ENCODE results near the gene SMARCC2.

DNA sequence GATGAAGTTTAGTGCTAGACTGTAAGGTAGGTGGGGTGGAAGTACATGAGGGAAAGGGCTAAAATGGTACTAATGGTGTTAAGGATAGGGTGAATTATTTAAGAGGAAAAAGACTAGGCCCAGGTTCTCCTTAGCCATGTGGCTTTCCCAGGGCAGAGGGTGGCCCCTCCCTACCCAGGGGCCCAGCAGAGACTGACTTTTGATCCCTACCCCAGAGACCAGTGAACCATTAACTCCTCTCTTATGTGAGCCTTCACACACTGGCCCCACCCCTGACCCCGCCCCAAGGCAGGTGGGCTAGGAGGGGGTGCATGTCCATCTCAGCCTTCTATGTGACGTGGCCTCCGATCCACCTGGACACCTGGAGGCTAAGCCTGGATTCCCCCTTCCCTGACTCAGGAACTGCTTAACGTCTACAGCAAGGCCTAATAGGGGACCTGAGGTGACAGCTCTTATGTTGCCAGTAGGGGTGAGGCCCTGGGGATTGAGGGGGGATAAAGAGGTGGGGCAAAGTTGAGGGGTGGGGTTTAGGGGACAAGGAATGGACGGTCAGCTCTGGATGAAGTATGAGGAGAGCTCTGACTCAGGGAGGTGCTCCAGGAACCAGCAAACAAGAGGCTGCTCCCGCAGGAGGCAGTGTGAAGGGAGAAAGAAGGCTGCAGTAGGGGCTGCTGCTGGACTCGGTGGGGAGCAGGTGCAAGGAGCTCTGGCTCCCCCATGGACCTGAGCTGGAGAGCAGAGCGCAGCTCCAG is 41.3 kb upstream of the SMARCC2 start:
- TF ChIP-seq CTCF (IDR thresholded peaks at IDR 0.05 in 2 of 3, conservative IDR thresholded peaks at IDR 0.05 in 1 of 3; ENCODE audit: borderline replicate concordance in 1 of 3, insufficient read depth in 1 of 3, low read depth in 2 of 3, low read length in 2 of 3) = no peak
- no peak for TF ChIP-seq CBX3 (IDR thresholded peaks at IDR 0.05; ENCODE audit: low read depth)
- TF ChIP-seq SIN3A (IDR thresholded peaks at IDR 0.05; ENCODE audit: low read depth) = no peak
- no peak for TF ChIP-seq ZNF274 (IDR thresholded peaks at IDR 0.05; ENCODE audit: low read depth, low read length)
- no peak for TF ChIP-seq REST (IDR thresholded peaks at IDR 0.05; ENCODE audit: low read depth)
- no peak for TF ChIP-seq YY1 (IDR thresholded peaks at IDR 0.05; ENCODE audit: extremely low read depth, insufficient replicate concordance, low read depth, low read length)
- no peak for TF ChIP-seq POLR2A (IDR thresholded peaks at IDR 0.05; ENCODE audit: borderline replicate concordance, extremely low read depth, insufficient read depth, insufficient read length)
- TF ChIP-seq, protein P1, sequence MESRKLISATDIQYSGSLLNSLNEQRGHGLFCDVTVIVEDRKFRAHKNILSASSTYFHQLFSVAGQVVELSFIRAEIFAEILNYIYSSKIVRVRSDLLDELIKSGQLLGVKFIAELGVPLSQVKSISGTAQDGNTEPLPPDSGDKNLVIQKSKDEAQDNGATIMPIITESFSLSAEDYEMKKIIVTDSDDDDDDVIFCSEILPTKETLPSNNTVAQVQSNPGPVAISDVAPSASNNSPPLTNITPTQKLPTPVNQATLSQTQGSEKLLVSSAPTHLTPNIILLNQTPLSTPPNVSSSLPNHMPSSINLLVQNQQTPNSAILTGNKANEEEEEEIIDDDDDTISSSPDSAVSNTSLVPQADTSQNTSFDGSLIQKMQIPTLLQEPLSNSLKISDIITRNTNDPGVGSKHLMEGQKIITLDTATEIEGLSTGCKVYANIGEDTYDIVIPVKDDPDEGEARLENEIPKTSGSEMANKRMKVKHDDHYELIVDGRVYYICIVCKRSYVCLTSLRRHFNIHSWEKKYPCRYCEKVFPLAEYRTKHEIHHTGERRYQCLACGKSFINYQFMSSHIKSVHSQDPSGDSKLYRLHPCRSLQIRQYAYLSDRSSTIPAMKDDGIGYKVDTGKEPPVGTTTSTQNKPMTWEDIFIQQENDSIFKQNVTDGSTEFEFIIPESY (IDR thresholded peaks at IDR 0.05; ENCODE audit: extremely low read depth, insufficient replicate concordance, low read length) = no peak
- TF ChIP-seq EGR1 (IDR thresholded peaks at IDR 0.05; ENCODE audit: low read depth) = no peak
- no peak for TF ChIP-seq EZH2 (IDR thresholded peaks at IDR 0.05)
